ENCODE data around the gene LAMB3. TPM values are rescaled to one million over a fixed set of nuclear protein-coding genes. Genes with fewer than 3 reads are reported as not detected.

LAMB3 gene
- total RNA-seq, 1 experiment from 2014 or later = 0.85 TPM

GRCh38 chr1:209616366-209617046 lies 35.7 kb downstream of the LAMB3 start (continued):
- no peak for TF ChIP-seq CTCF (IDR thresholded peaks at IDR 0.05)
- no peak for TF ChIP-seq ZNF219 (CRISPR knock-in tag; IDR thresholded peaks at IDR 0.05; ENCODE audit: borderline replicate concordance)

GRCh38 chr1:209614906-209615305 lies 37.3 kb downstream of the LAMB3 start:
- TF ChIP-seq ATF2 (CRISPR knock-in tag; IDR thresholded peaks at IDR 0.05; ENCODE audit: borderline replicate concordance, low read depth) (no peak), E2F5 (CRISPR knock-in tag; IDR thresholded peaks at IDR 0.05) (no peak), IRF2 (CRISPR knock-in tag; IDR thresholded peaks at IDR 0.05; ENCODE audit: borderline replicate concordance, low read depth) (no peak), CBFB (CRISPR knock-in tag; IDR thresholded peaks at IDR 0.05; ENCODE audit: low read depth) (no peak), IRF1 (CRISPR knock-in tag; IDR thresholded peaks at IDR 0.05) (no peak), SP1 (CRISPR knock-in tag; conservative IDR thresholded peaks at IDR 0.05) (no peak), CREB1 (CRISPR knock-in tag; IDR thresholded peaks at IDR 0.05) (no peak), HMGA2 (CRISPR knock-in tag; IDR thresholded peaks at IDR 0.05) (no peak)
- Mint-ChIP-seq H3K27me3 (ENCODE audit: low read depth) (no peaks in the 10 kb centered on the region), H3K9me3 (no peaks in the 10 kb centered on the region), H3K27ac (no peak overlapping the region), H3K4me3 (no peak overlapping the region), H3K36me3 (no peaks in the 10 kb centered on the region), H3K4me1 (no peaks in the 10 kb centered on the region)
- DNase-seq (ENCODE audit: low spot score) (no peak), ATAC-seq (no peak)
- CTCF ChIA-PET = interaction anchor here (1.1 to 2.5 kb wide), 3 partner anchors 13 to 45 kb away, joined by 4 to 9 read pairs (median 4); no protein-coding TSS in a partner anchor
- POLR2A ChIA-PET = no interaction called here

- CTCF ChIA-PET = interaction anchor here (1.1 to 2.5 kb wide), 2 partner anchors 13 to 45 kb away, joined by 4 to 9 read pairs; no protein-coding TSS in a partner anchor
- no peak for TF ChIP-seq AFF4 (CRISPR knock-in tag; IDR thresholded peaks at IDR 0.05; ENCODE audit: borderline replicate concordance)
- TF ChIP-seq MXD4 (CRISPR knock-in tag; IDR thresholded peaks at IDR 0.05; ENCODE audit: borderline replicate concordance) = no peak
- TF ChIP-seq ERG (CRISPR knock-in tag; IDR thresholded peaks at IDR 0.05) = no peak
- no peak for TF ChIP-seq ATF3 (CRISPR knock-in tag; conservative IDR thresholded peaks at IDR 0.05)
- no peak for TF ChIP-seq TCF7 (CRISPR knock-in tag; IDR thresholded peaks at IDR 0.05; ENCODE audit: low read depth)
- TF ChIP-seq MYBL2 (CRISPR knock-in tag; IDR thresholded peaks at IDR 0.05) = no peak
- no peak for TF ChIP-seq ZNF219 (CRISPR knock-in tag; IDR thresholded peaks at IDR 0.05; ENCODE audit: borderline replicate concordance)
- TF ChIP-seq TP53 (CRISPR knock-in tag; IDR thresholded peaks at IDR 0.05) = no peak
- TF ChIP-seq EMX1 (CRISPR knock-in tag; IDR thresholded peaks at IDR 0.05) = no peak
- TF ChIP-seq FOXP4 (CRISPR knock-in tag; IDR thresholded peaks at IDR 0.05) = no peak
- TF ChIP-seq NFATC4 (CRISPR knock-in tag; IDR thresholded peaks at IDR 0.05) = no peak
These were observed 38.1 kb downstream of the LAMB3 start for GRCh38 chr1:209614151-209614420.

More at GRCh38 chr1:209614151-209614420, 38.1 kb downstream of the LAMB3 start:
- Mint-ChIP-seq H3K9me3 (no peaks in the 10 kb centered on the region), H3K4me1 (no peaks in the 10 kb centered on the region), H3K36me3 (no peaks in the 10 kb centered on the region), H3K4me3 (no peak overlapping the region), H3K27me3 (ENCODE audit: low read depth) (no peaks in the 10 kb centered on the region), H3K27ac (no peak overlapping the region)
- DNase-seq (ENCODE audit: low spot score) (no peak), ATAC-seq (no peak)
- POLR2A ChIA-PET = no interaction called here
